Type B pancreatic cell (in vitro differentiated cells): ENCODE data around the gene THOC7. TPM values are rescaled to one million over a fixed set of nuclear protein-coding genes. Genes with fewer than 3 reads are reported as not detected.

Experiments used
- DNase-seq: peaks from one replicate; pipeline ENCODE4 v3.0.0; 2021; ENCODE audit warnings: mixed read lengths; ENCODE audit not compliant: unreplicated experiment; ENCODE audit errors: extremely low spot score
- H3K27ac Mint-ChIP-seq: 2 replicates; pipeline ENCODE4 v1.8.0; 2021; ENCODE audit warnings: mild to moderate bottlenecking, mixed read lengths
- H3K27me3 Mint-ChIP-seq: 2 replicates; pipeline ENCODE4 v1.8.0; 2021; ENCODE audit warnings: mixed read lengths
- H3K36me3 Mint-ChIP-seq: 2 replicates; pipeline ENCODE4 v1.8.0; 2021; ENCODE audit warnings: mixed read lengths
- H3K4me1 Mint-ChIP-seq: one replicate; pipeline ENCODE4 v1.8.0; 2021; ENCODE audit warnings: mixed read lengths; ENCODE audit not compliant: unreplicated experiment
- H3K4me3 Mint-ChIP-seq: 2 replicates; pipeline ENCODE4 v1.8.0; 2021; ENCODE audit warnings: mild to moderate bottlenecking, mixed read lengths
- H3K9me3 Mint-ChIP-seq: 2 replicates; pipeline ENCODE4 v1.8.0; 2021; ENCODE audit warnings: mixed read lengths
- CTCF ChIP-seq: fragments of 200-600 bp; sonication (generic); conservative IDR thresholded peaks from 2 replicates; pipeline ENCODE4 v1.5.0; 2021; ENCODE audit warnings: antibody characterized with exemption, mild to moderate bottlenecking
- long read RNA-seq: library from polyadenylated mRNA; unstranded; transcript quantifications from one replicate; pipeline ENCODE4 v2.0.0, GENCODE V29; 2020
- total RNA-seq: library from RNA; stranded (reverse); gene quantifications from 2 replicates; pipeline ENCODE4 v1.2.1, GENCODE V29; 2021; ENCODE audit warnings: low replicate concordance

THOC7 gene
- total RNA-seq: 48.3 and 53.0 TPM in 2 replicates
- long read RNA-seq, transcript THOC7-201 (8 exons, 990 nt): major isoform, 20 of 27 reads
- long read RNA-seq, partial matches to known transcripts: 2 of 27 reads
- long read RNA-seq, other reads (novel, unspliced or antisense): 3 of 27 reads

- H3K4me3 Mint-ChIP-seq: peak within 1 kb of the TSS; percentile 93
- H3K27me3 Mint-ChIP-seq: no peaks in the 10 kb centered on the region
- H3K27ac Mint-ChIP-seq: peak within 1 kb of the TSS; percentile 95
- H3K4me1 Mint-ChIP-seq: peaks cover 40% of the 10 kb centered on the region
- TF ChIP-seq CTCF: no peak
- H3K9me3 Mint-ChIP-seq: no peaks in the 10 kb centered on the region
- peak; percentile 81 for DNase-seq
- peaks cover 16% of the 10 kb centered on the region for H3K36me3 Mint-ChIP-seq
These were observed at the start of gene THOC7, which contains the start of gene ATXN7 for GRCh38 chr3:63863150-63864007. Gene THOC7 (minus strand): TSS chr3:63863805. CDS start chr3:63863790, 15 bp downstream. Gene ATXN7 (plus strand): TSS chr3:63863867. CDS start chr3:63912599, 48,732 bp downstream.

GRCh38 chr3:63912768-63913588 is 49.4 kb upstream of the THOC7 start:
- H3K27ac Mint-ChIP-seq: peak overlapping the region; percentile 97
- no peak for TF ChIP-seq CTCF
- peak overlapping the region; percentile 96 for H3K4me3 Mint-ChIP-seq
- peaks cover 24% of the 10 kb centered on the region for H3K4me1 Mint-ChIP-seq
- peaks cover 19% of the 10 kb centered on the region for H3K36me3 Mint-ChIP-seq
- no peak for DNase-seq
- H3K27me3 Mint-ChIP-seq: no peaks in the 10 kb centered on the region
- H3K9me3 Mint-ChIP-seq: no peaks in the 10 kb centered on the region

GRCh38 chr3:63911873-63912767 is 48.5 kb upstream of the THOC7 start, which contains the start of gene SCAANT1:
Gene SCAANT1 (minus strand): TSS chr3:63912383.
- DNase-seq: peak; percentile 88
- peaks cover 11% of the 10 kb centered on the region for H3K36me3 Mint-ChIP-seq
- no peaks in the 10 kb centered on the region for H3K9me3 Mint-ChIP-seq
- peak within 1 kb of the TSS; percentile 97 for H3K27ac Mint-ChIP-seq
- peak within 1 kb of the TSS; percentile 96 for H3K4me3 Mint-ChIP-seq
- peak; percentile 35 for TF ChIP-seq CTCF
- no peaks in the 10 kb centered on the region for H3K27me3 Mint-ChIP-seq
- peaks cover 24% of the 10 kb centered on the region for H3K4me1 Mint-ChIP-seq

GRCh38 chr3:63911509-63911872 is 47.9 kb upstream of the THOC7 start:
- H3K27me3 Mint-ChIP-seq: no peaks in the 10 kb centered on the region
- H3K4me1 Mint-ChIP-seq: peaks cover 24% of the 10 kb centered on the region
- H3K4me3 Mint-ChIP-seq: peak overlapping the region; percentile 93
- no peaks in the 10 kb centered on the region for H3K9me3 Mint-ChIP-seq
- TF ChIP-seq CTCF: no peak
- DNase-seq: no peak
- H3K36me3 Mint-ChIP-seq: peaks cover 8% of the 10 kb centered on the region
- H3K27ac Mint-ChIP-seq: peak overlapping the region; percentile 89

- no peak for TF ChIP-seq CTCF
- H3K27ac Mint-ChIP-seq: peak overlapping the region; percentile 89
- H3K27me3 Mint-ChIP-seq: no peaks in the 10 kb centered on the region
- DNase-seq: no peak
- H3K9me3 Mint-ChIP-seq: no peaks in the 10 kb centered on the region
- peaks cover 24% of the 10 kb centered on the region for H3K4me1 Mint-ChIP-seq
- peak overlapping the region; percentile 93 for H3K4me3 Mint-ChIP-seq
- peaks cover 4% of the 10 kb centered on the region for H3K36me3 Mint-ChIP-seq
These were observed 47.3 kb upstream of the THOC7 start for GRCh38 chr3:63910891-63911290.
